Breast epithelium (tissue), 3 donors: ENCODE measurements around the gene CCDC187.

Experiments
- POLR2A ChIP-seq: fragments of 450-650 bp; IDR thresholded peaks from one replicate; pipeline ENCODE4 v1.6.1; 2016; ENCODE audit warnings: antibody characterized with exemption, mild to moderate bottlenecking, moderate library complexity
- POLR2AphosphoS5 ChIP-seq, 3 donors: sonication (generic); formaldehyde crosslinking; IDR thresholded peaks; one replicate each; pipeline ENCODE4 v1.6.1; 2017; ENCODE audit warnings: antibody characterized with exemption in 3 of 3
- TF ChIP-seq, protein P1 (sequence below), 3 donors: fragments of 450-650 bp; IDR thresholded peaks; one replicate each; pipeline ENCODE4 v1.5.1; 2016 to 2017; ENCODE audit warnings: antibody characterized with exemption in 3 of 3, mild to moderate bottlenecking in 3 of 3, moderate library complexity in 3 of 3

DNA sequence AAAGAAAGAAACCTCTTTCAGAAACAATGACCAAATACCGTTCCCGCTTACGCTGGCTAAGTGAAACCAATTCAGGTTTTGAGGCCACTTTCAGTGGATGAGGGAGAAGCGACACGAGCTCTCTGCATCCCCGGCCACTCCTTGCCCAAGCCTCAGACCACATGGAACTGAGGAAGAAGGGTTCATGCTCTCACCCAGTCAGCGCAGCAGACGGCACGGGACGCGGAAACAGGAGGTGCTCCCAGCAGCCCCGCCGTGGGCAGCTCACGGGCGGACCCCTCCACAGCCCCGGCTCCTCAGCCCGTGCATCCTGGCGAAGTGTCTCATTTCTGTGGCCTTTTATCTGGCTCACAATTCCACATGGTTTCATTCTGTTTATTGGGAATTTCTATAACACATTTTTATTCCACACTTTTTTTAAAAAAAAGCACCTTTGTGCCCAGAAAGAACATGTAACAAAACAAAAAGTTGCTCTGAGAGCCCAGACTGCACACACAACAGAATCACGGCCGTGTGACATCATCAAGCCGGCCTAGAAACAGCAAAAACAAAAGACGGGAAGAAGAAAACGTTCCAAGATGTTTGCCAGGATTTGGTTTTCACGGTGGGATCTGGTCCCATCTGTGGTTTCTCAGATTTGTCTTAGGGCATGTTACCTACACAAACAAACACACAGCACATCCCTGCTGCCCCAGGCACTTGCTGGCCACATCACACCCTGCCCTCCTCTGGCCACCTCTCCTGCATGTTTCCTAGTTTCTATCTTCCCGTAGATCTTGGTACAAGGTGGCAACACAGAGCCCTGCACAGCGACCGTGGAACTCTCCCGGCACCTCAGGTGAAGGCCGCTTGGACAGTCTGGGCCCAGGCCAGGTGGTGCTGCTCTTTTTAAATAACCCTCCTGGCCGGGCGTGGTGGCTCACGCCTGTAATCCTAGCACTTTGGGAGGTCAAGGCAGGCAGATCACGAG, 74.5 kb downstream of the CCDC187 start:
- TF ChIP-seq POLR2AphosphoS5 (IDR thresholded peaks at IDR 0.05) = no peak
- TF ChIP-seq, protein P1, sequence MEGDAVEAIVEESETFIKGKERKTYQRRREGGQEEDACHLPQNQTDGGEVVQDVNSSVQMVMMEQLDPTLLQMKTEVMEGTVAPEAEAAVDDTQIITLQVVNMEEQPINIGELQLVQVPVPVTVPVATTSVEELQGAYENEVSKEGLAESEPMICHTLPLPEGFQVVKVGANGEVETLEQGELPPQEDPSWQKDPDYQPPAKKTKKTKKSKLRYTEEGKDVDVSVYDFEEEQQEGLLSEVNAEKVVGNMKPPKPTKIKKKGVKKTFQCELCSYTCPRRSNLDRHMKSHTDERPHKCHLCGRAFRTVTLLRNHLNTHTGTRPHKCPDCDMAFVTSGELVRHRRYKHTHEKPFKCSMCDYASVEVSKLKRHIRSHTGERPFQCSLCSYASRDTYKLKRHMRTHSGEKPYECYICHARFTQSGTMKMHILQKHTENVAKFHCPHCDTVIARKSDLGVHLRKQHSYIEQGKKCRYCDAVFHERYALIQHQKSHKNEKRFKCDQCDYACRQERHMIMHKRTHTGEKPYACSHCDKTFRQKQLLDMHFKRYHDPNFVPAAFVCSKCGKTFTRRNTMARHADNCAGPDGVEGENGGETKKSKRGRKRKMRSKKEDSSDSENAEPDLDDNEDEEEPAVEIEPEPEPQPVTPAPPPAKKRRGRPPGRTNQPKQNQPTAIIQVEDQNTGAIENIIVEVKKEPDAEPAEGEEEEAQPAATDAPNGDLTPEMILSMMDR (IDR thresholded peaks at IDR 0.05) = no peak
- TF ChIP-seq POLR2A = no peak
